ENCODE data around the gene SRL. TPM values are rescaled to one million over a fixed set of nuclear protein-coding genes. Genes with fewer than 3 reads are reported as not detected.

The SRL gene
- total RNA-seq, 2 experiments from 2014 or later, result not detected

DNA sequence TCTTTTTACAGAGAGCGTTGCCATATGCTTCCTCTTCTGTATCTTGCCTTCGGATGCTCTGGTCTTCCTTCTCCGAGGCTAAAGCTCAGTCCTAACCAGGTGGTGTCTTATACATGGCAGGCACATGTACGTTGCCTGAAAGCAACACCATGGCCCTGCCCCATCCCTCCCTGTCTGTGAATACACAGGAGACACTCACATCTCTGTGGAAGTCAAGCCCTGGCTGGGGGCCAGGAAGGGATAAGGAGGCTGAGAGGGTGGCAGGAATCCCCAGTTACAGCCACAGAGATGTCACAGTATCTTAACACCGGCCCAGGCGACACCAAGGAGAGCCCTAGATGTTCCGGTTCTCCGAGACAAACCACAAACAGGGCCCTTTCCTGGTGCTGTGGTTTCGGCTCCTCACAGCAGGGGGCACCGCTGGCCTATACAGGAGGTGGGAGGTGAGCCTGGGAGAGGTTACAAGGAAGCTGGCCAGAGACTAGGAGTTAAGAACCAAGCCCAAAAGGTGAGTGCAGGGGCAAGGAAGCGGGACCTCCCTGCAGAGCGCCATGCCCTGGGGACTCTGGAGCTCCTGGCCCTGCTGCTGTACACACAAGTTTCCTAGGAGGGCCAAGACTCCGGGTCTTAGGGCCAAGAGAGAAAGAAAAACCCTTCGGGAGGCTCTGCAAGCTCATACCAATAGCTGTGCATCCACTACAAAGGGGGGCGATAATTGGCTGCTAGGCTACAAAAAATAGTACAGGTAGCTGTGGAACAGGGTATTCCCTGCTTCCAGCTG, 41.7 kb downstream of the SRL start:
- POLR2A ChIA-PET, result interaction anchor here (0.5 kb wide), 1 partner anchor 73 kb away, joined by 3 read pairs; no protein-coding TSS in a partner anchor

DNA sequence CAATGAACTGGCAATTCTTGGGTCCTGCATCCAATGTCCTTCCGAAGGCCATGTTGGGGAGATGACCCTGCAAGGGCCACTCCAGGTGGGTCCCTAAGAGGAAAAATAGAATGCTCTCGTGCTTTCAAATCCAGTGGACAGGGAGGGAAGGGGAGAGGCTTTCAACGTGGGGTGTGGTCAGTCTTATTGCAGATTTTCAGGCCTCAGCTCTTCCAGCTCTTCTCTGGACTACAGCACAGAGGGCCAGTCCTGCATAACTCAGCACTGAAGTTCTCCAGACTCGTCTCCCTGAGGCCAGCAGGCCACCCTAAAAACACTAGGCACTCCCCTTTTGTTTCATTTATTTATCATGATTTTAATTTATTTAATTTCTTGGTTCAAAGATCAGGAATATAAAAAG, 43.1 kb downstream of the SRL start:
- Histone ChIP-seq H3K27ac (ENCODE audit: low read depth in 1 of 2, low read length in 2 of 2) (no peak overlapping the region), H3K4me3 (ENCODE audit: low read length) (no peak overlapping the region), H3K36me3 (ENCODE audit: insufficient read depth, low read length) (no peaks in the 10 kb centered on the region), H3K4me1 (ENCODE audit: insufficient read depth, low read length) (peaks cover 7% of the 10 kb centered on the region), H3K27me3 (ENCODE audit: control insufficient read depth in 1 of 2, insufficient read depth in 2 of 2, low read length in 2 of 2) (peaks cover 0 to 7% of the 10 kb centered on the region in 2 experiments), H3K9me3 (ENCODE audit: control insufficient read depth in 1 of 2, insufficient read depth in 1 of 2, low read length in 2 of 2) (no peaks in the 10 kb centered on the region)
- no peaks in the 10 kb centered on the region for H3K9me3 Mint-ChIP-seq
- H3K4me3 Mint-ChIP-seq, result no peak overlapping the region
- no peaks in the 10 kb centered on the region for H3K4me1 Mint-ChIP-seq (ENCODE audit: low read depth)
- intact Hi-C loops (cut with DNase I, micrococcal nuclease), result no loop called here
- POLR2A ChIA-PET, result no interaction called here
- DNase-seq (no peak), ATAC-seq (ENCODE audit: poor library complexity) (no peak)
- peaks cover 9% of the 10 kb centered on the region for H3K27me3 Mint-ChIP-seq
- TF ChIP-seq CTCF (IDR thresholded peaks at IDR 0.05), result no peak
- no peak overlapping the region for H3K27ac Mint-ChIP-seq
- CTCF ChIA-PET, result interaction anchor here (0.7 kb wide), 1 partner anchor 260 kb away, joined by 3 read pairs; no protein-coding TSS in a partner anchor
- H3K36me3 Mint-ChIP-seq (ENCODE audit: low read depth), result no peaks in the 10 kb centered on the region

More for the DNA sequence above, 41.7 kb downstream of the SRL start:
- Mint-ChIP-seq H3K4me1 (ENCODE audit: low read depth) (no peaks in the 10 kb centered on the region), H3K36me3 (ENCODE audit: low read depth) (no peaks in the 10 kb centered on the region), H3K9me3 (no peaks in the 10 kb centered on the region), H3K27ac (no peak overlapping the region), H3K27me3 (peaks cover 9% of the 10 kb centered on the region), H3K4me3 (no peak overlapping the region)
- intact Hi-C loops (cut with DNase I, micrococcal nuclease), result loop anchor here in 1 of 2 experiments (2.0 kb wide), 1 partner anchor 129 kb away; no protein-coding TSS in a partner anchor
- H3K4me1 ChIP-seq (ENCODE audit: insufficient read depth, low read length), result peaks cover 7% of the 10 kb centered on the region
- no peak overlapping the region for H3K27ac ChIP-seq (ENCODE audit: low read depth in 1 of 2, low read length in 2 of 2)
- TF ChIP-seq CTCF (IDR thresholded peaks at IDR 0.05), result no peak
- no peak overlapping the region for H3K4me3 ChIP-seq (ENCODE audit: low read length)
- peak in 11 of 14 experiments; percentile 5 to 57 (median 26) for DNase-seq
- peaks cover 0 to 7% of the 10 kb centered on the region in 2 experiments for H3K27me3 ChIP-seq (ENCODE audit: control insufficient read depth in 1 of 2, insufficient read depth in 2 of 2, low read length in 2 of 2)
- H3K36me3 ChIP-seq (ENCODE audit: insufficient read depth, low read length), result no peaks in the 10 kb centered on the region
- CTCF ChIA-PET, result interaction anchor here (0.5 to 1.9 kb wide), 3 partner anchors 54 to 663 kb away, joined by 3 to 7 read pairs (median 3); no protein-coding TSS in a partner anchor
- no peaks in the 10 kb centered on the region for H3K9me3 ChIP-seq (ENCODE audit: control insufficient read depth in 1 of 2, insufficient read depth in 1 of 2, low read length in 2 of 2)
- peak; percentile 56 for ATAC-seq (ENCODE audit: poor library complexity)

DNA sequence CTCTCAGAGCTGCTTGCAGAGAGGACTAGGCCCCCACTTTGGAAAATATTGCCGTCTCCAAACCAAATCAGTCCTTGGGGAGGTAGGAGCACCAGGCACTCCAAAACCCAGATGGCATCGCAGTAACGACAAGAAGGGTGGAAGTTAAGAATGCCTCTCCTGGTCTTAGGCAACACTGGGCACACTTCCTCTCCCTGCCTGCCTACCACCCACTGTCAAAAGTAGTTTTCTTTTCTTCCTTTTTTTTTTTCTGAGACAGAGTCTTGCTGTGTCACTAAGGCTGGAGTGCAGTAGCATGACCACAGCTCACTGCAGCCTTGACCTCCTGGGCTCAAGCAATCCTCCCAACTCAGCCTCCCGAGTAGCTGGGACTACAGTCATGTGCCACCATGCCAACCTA, 47.2 kb downstream of the SRL start:
- H3K36me3 Mint-ChIP-seq (ENCODE audit: low read depth), result no peaks in the 10 kb centered on the region
- Histone ChIP-seq H3K36me3 (ENCODE audit: insufficient read depth, low read length) (no peaks in the 10 kb centered on the region), H3K9me3 (ENCODE audit: control insufficient read depth in 1 of 2, insufficient read depth in 1 of 2, low read length in 2 of 2) (no peaks in the 10 kb centered on the region), H3K27ac (ENCODE audit: low read depth in 1 of 2, low read length in 2 of 2) (no peak overlapping the region), H3K27me3 (ENCODE audit: control insufficient read depth in 1 of 2, insufficient read depth in 2 of 2, low read length in 2 of 2) (no peaks in the 10 kb centered on the region), H3K4me3 (ENCODE audit: low read length) (no peak overlapping the region), H3K4me1 (ENCODE audit: insufficient read depth, low read length) (no peaks in the 10 kb centered on the region)
- H3K4me3 Mint-ChIP-seq, result no peak overlapping the region
- TF ChIP-seq CTCF (IDR thresholded peaks at IDR 0.05), result no peak
- ATAC-seq (ENCODE audit: poor library complexity) (no peak), DNase-seq (peak in 2 of 14 experiments; percentile 35 to 45)
- H3K27ac Mint-ChIP-seq, result no peak overlapping the region
- intact Hi-C loops (cut with DNase I, micrococcal nuclease), result no loop called here
- no peaks in the 10 kb centered on the region for H3K4me1 Mint-ChIP-seq (ENCODE audit: low read depth)
- no peaks in the 10 kb centered on the region for H3K27me3 Mint-ChIP-seq
- H3K9me3 Mint-ChIP-seq, result no peaks in the 10 kb centered on the region
- CTCF ChIA-PET, result no interaction called here
- POLR2A ChIA-PET, result no interaction called here
